Measurements from ENCODE around the gene ZNF275.
"Not testable (repeated sequence)": the region's sequence is repeated elsewhere in the genome, so short reads cannot be mapped to it uniquely, and the experiment has no call there.

Gene ZNF275

GRCh38 chrX:153333821-153334653, at the start of gene ZNF275:
ZNF275 (plus strand) TSS chrX:153334153; CDS start chrX:153336680, 2,527 bp downstream.
- H3K4me1 ChIP-seq (ENCODE audit: control insufficient read depth, low read length), result peaks cover 24% of the 10 kb centered on the region
- H3K4me2 ChIP-seq (ENCODE audit: low read length), result peak within 1 kb of the TSS; percentile 68
- peaks cover 36% of the 10 kb centered on the region for H3K79me2 ChIP-seq (ENCODE audit: control insufficient read depth, low read length)
- no peaks in the 10 kb centered on the region for H3K9me2 ChIP-seq (replicated peaks; ENCODE audit: control insufficient read depth, low read length)
- TF ChIP-seq EZH2phosphoT487 (IDR thresholded peaks at IDR 0.05; ENCODE audit: borderline replicate concordance, low read length), result no peak
- TF ChIP-seq CTCF (IDR thresholded peaks at IDR 0.05; ENCODE audit: low read depth, low read length, poor library complexity, severe bottlenecking), result no peak
- no peak within 1 kb of the TSS for H3K27ac ChIP-seq (ENCODE audit: low read depth, low read length)
- H3K9me3 ChIP-seq (ENCODE audit: control insufficient read depth, insufficient read depth, low read length), result no peaks in the 10 kb centered on the region
- H3K4me3 ChIP-seq (ENCODE audit: low read length), result peak within 1 kb of the TSS; percentile 81
- H3K27me3 ChIP-seq (ENCODE audit: control insufficient read depth, low read length), result no peaks in the 10 kb centered on the region
- H3F3A ChIP-seq (ENCODE audit: control insufficient read depth, insufficient read depth), result no peaks in the 10 kb centered on the region
- no peaks in the 10 kb centered on the region for H4K20me1 ChIP-seq (ENCODE audit: control insufficient read depth, insufficient read depth, low read depth, low read length)
- peaks cover 22% of the 10 kb centered on the region for H3K36me3 ChIP-seq (ENCODE audit: control insufficient read depth, low read length)

- not testable (repeated sequence) for H3K9me3 ChIP-seq (ENCODE audit: control insufficient read depth, insufficient read depth, low read length); H4K20me1 ChIP-seq (ENCODE audit: control insufficient read depth, insufficient read depth, low read depth, low read length); H3K79me2 ChIP-seq (ENCODE audit: control insufficient read depth, low read length); H3F3A ChIP-seq (ENCODE audit: control insufficient read depth, insufficient read depth); H3K27ac ChIP-seq (ENCODE audit: low read depth, low read length); H3K4me1 ChIP-seq (ENCODE audit: control insufficient read depth, low read length); H3K9me2 ChIP-seq (replicated peaks; ENCODE audit: control insufficient read depth, low read length); H3K4me2 ChIP-seq (ENCODE audit: low read length); H3K4me3 ChIP-seq (ENCODE audit: low read length); H3K27me3 ChIP-seq (ENCODE audit: control insufficient read depth, low read length); H3K36me3 ChIP-seq (ENCODE audit: control insufficient read depth, low read length)
Measured at GRCh38 chrX:153285678-153286077, 48.3 kb upstream of the ZNF275 start.

GRCh38 chrX:153288807-153289206, 45.1 kb upstream of the ZNF275 start:
- H3K79me2 ChIP-seq (ENCODE audit: control insufficient read depth, low read length); H3K4me3 ChIP-seq (ENCODE audit: low read length); H3K4me1 ChIP-seq (ENCODE audit: control insufficient read depth, low read length); H3K27me3 ChIP-seq (ENCODE audit: control insufficient read depth, low read length); H3K36me3 ChIP-seq (ENCODE audit: control insufficient read depth, low read length); H3K27ac ChIP-seq (ENCODE audit: low read depth, low read length); H3K9me3 ChIP-seq (ENCODE audit: control insufficient read depth, insufficient read depth, low read length); H3K4me2 ChIP-seq (ENCODE audit: low read length); H3K9me2 ChIP-seq (replicated peaks; ENCODE audit: control insufficient read depth, low read length); H3F3A ChIP-seq (ENCODE audit: control insufficient read depth, insufficient read depth); H4K20me1 ChIP-seq (ENCODE audit: control insufficient read depth, insufficient read depth, low read depth, low read length): not testable (repeated sequence)

- H3K4me2 ChIP-seq (ENCODE audit: low read length), result peak overlapping the region; percentile 66
- H4K20me1 ChIP-seq (ENCODE audit: control insufficient read depth, insufficient read depth, low read depth, low read length); H3K79me2 ChIP-seq (ENCODE audit: control insufficient read depth, low read length); H3K9me2 ChIP-seq (replicated peaks; ENCODE audit: control insufficient read depth, low read length); H3F3A ChIP-seq (ENCODE audit: control insufficient read depth, insufficient read depth); H3K27me3 ChIP-seq (ENCODE audit: control insufficient read depth, low read length); H3K36me3 ChIP-seq (ENCODE audit: control insufficient read depth, low read length); H3K9me3 ChIP-seq (ENCODE audit: control insufficient read depth, insufficient read depth, low read length): not testable (repeated sequence)
- peaks cover 13% of the 10 kb centered on the region for H3K4me1 ChIP-seq (ENCODE audit: control insufficient read depth, low read length)
- H3K27ac ChIP-seq (ENCODE audit: low read depth, low read length), result peak overlapping the region; percentile 54
- peak overlapping the region; percentile 60 for H3K4me3 ChIP-seq (ENCODE audit: low read length)
Measured at GRCh38 chrX:153293485-153294071, 40.4 kb upstream of the ZNF275 start.

- TF ChIP-seq CTCF (IDR thresholded peaks at IDR 0.05; ENCODE audit: low read depth, low read length, poor library complexity, severe bottlenecking) (no peak), EZH2phosphoT487 (IDR thresholded peaks at IDR 0.05; ENCODE audit: borderline replicate concordance, low read length) (no peak)
- Histone ChIP-seq H3K9me3 (ENCODE audit: control insufficient read depth, insufficient read depth, low read length) (no peaks in the 10 kb centered on the region), H3K79me2 (ENCODE audit: control insufficient read depth, low read length) (no peaks in the 10 kb centered on the region), H3F3A (ENCODE audit: control insufficient read depth, insufficient read depth) (no peaks in the 10 kb centered on the region), H3K4me1 (ENCODE audit: control insufficient read depth, low read length) (peaks cover 13% of the 10 kb centered on the region), H3K4me3 (ENCODE audit: low read length) (no peak overlapping the region), H3K36me3 (ENCODE audit: control insufficient read depth, low read length) (no peaks in the 10 kb centered on the region), H3K27ac (ENCODE audit: low read depth, low read length) (no peak overlapping the region), H3K4me2 (ENCODE audit: low read length) (no peak overlapping the region), H3K9me2 (replicated peaks; ENCODE audit: control insufficient read depth, low read length) (no peaks in the 10 kb centered on the region), H4K20me1 (ENCODE audit: control insufficient read depth, insufficient read depth, low read depth, low read length) (no peaks in the 10 kb centered on the region), H3K27me3 (ENCODE audit: control insufficient read depth, low read length) (no peaks in the 10 kb centered on the region)
Measured at GRCh38 chrX:153297376-153297775, 36.6 kb upstream of the ZNF275 start.
